HepG2 (cell line): ENCODE data around the gene GGPS1. TPM values are rescaled to one million over a fixed set of nuclear protein-coding genes. Genes with fewer than 3 reads are reported as not detected.

Experiments
- AGO1 ChIP-seq: fragments of 200-400 bp; formaldehyde crosslinking; IDR thresholded peaks from 2 replicates; pipeline ENCODE4 v1.6.1; 2017; ENCODE audit warnings: mild to moderate bottlenecking, low read depth, low read length, moderate library complexity; ENCODE audit not compliant: poor library complexity, severe bottlenecking
- ARHGAP35 ChIP-seq: sonication (generic); formaldehyde crosslinking; IDR thresholded peaks from 2 replicates; pipeline ENCODE4 v1.9.0; 2022; ENCODE audit warnings: mild to moderate bottlenecking, inconsistent platforms, moderate library complexity, missing genetic modification reagents, borderline replicate concordance
- CBX1 ChIP-seq: IDR thresholded peaks from one replicate; pipeline ENCODE4 v1.6.1; 2016; ENCODE audit warnings: antibody characterized with exemption, low read depth
- FOSL2 ChIP-seq: sonication (generic); formaldehyde crosslinking; IDR thresholded peaks from 2 replicates; pipeline ENCODE4 v1.4.0; 2020; ENCODE audit warnings: missing genetic modification reagents
- IRX3 ChIP-seq: sonication (generic); formaldehyde crosslinking; IDR thresholded peaks from 2 replicates; pipeline ENCODE4 v1.8.1; 2023; ENCODE audit warnings: mild to moderate bottlenecking, low read depth, missing genetic modification reagents, borderline replicate concordance
- KDM6A ChIP-seq: IDR thresholded peaks from 2 replicates; pipeline ENCODE4 v1.6.1; 2016; ENCODE audit warnings: low read depth
- KLF16 ChIP-seq, 2 experiments: sonication (generic) in 1 of 2; formaldehyde crosslinking in 1 of 2; IDR thresholded peaks; 2 replicates each; pipeline versions ENCODE4 v1.6.1 to v1.8.0; 2016 to 2023; ENCODE audit warnings: missing genetic modification reagents in 2 of 2, missing compliant biosample characterization in 1 of 2
- LCORL ChIP-seq, 2 experiments: fragments of 450-650 bp in 1 of 2; sonication (generic) in 1 of 2; formaldehyde crosslinking in 1 of 2; IDR thresholded peaks; 2 replicates each; pipeline versions ENCODE4 v1.5.0 to v1.6.1; 2017 to 2020; ENCODE audit warnings: antibody characterized with exemption in 1 of 2, missing genetic modification reagents in 1 of 2
- MEF2D ChIP-seq: sonication (generic); formaldehyde crosslinking; IDR thresholded peaks from 2 replicates; pipeline ENCODE4 v1.5.1; 2020; ENCODE audit warnings: mild to moderate bottlenecking, missing genetic modification reagents
- SAP130 ChIP-seq: IDR thresholded peaks from 2 replicates; pipeline ENCODE4 v1.6.1; 2016; ENCODE audit warnings: low read depth
- SOX6 ChIP-seq, 2 experiments: fragments of 450-650 bp in 1 of 2; sonication (generic) in 1 of 2; formaldehyde crosslinking in 1 of 2; IDR thresholded peaks; 2 replicates each; pipeline versions ENCODE4 v1.4.0 to v1.6.1; 2017 to 2020; ENCODE audit warnings: antibody characterized with exemption in 1 of 2, mild to moderate bottlenecking in 1 of 2, missing genetic modification reagents in 1 of 2
- TAF1 ChIP-seq: sonication (generic); formaldehyde crosslinking; IDR thresholded peaks from 2 replicates; pipeline ENCODE4 v1.4.0; 2020; ENCODE audit warnings: missing genetic modification reagents
- ZFP36 ChIP-seq: fragments of 150-350 bp; IDR thresholded peaks from 2 replicates; pipeline ENCODE4 v1.6.1; 2018; ENCODE audit warnings: borderline replicate concordance, low read length, low read depth; ENCODE audit not compliant: partially characterized antibody
- ZNF44 ChIP-seq: sonication (generic); formaldehyde crosslinking; IDR thresholded peaks from 2 replicates; pipeline ENCODE4 v1.5.1; 2020; ENCODE audit warnings: mild to moderate bottlenecking, missing genetic modification reagents
- ZNF605 ChIP-seq: sonication (generic); formaldehyde crosslinking; IDR thresholded peaks from 2 replicates; pipeline ENCODE4 v1.8.0; 2022; ENCODE audit warnings: mild to moderate bottlenecking, missing genetic modification reagents
- polyA plus RNA-seq, 8 experiments: library from polyadenylated mRNA; depleted of rRNA in 3 of 8; stranded (reverse) in 7 of 8; unstranded in 1 of 8; fragments of >200 nt; fragmentation: Illumina TruSeq in 4 of 8; extraction: Trizol in 4 of 8; gene quantifications; 2 replicates each; pipeline versions ENCODE4 v1.2.1 to v1.2.3, GENCODE V29; 2011 to 2016; ENCODE audit warnings: low read depth in 4 of 8, missing spikeins in 1 of 8, mixed read lengths in 1 of 8; ENCODE audit not compliant: insufficient read depth in 1 of 8
- total RNA-seq, 5 experiments: library from RNA; depleted of rRNA; stranded (reverse); fragments of >200 nt; fragmentation: Illumina TruSeq; extraction: Trizol; gene quantifications; 2 replicates each; pipeline ENCODE4 v1.2.3, GENCODE V29; 2016; ENCODE audit warnings: low read depth in 1 of 5
- TF ChIP-seq, protein P1 (sequence below): sonication (generic); formaldehyde crosslinking; IDR thresholded peaks from 2 replicates; pipeline ENCODE4 v1.5.0; 2020; ENCODE audit warnings: missing genetic modification reagents, mild to moderate bottlenecking, borderline replicate concordance
- TF ChIP-seq, protein P2 (sequence below): sonication (generic); formaldehyde crosslinking; IDR thresholded peaks from 2 replicates; pipeline ENCODE4 v1.4.0; 2020; ENCODE audit warnings: mild to moderate bottlenecking, missing genetic modification reagents
- TF ChIP-seq, protein P3 (sequence below): IDR thresholded peaks from 2 replicates; pipeline ENCODE4 v1.6.1; 2016; ENCODE audit warnings: missing compliant biosample characterization, missing genetic modification reagents, borderline replicate concordance
- TF ChIP-seq, protein P4 (sequence below): IDR thresholded peaks from 2 replicates; pipeline ENCODE4 v1.6.1; 2016; ENCODE audit warnings: missing compliant biosample characterization, missing genetic modification reagents, borderline replicate concordance

The GGPS1 gene
- total and polyA plus RNA-seq, 2 of the 13 experiments (the other 11 are each of a cell fraction or from before 2014, with no cell fraction given): 28.8 to 42.6 TPM

DNA sequence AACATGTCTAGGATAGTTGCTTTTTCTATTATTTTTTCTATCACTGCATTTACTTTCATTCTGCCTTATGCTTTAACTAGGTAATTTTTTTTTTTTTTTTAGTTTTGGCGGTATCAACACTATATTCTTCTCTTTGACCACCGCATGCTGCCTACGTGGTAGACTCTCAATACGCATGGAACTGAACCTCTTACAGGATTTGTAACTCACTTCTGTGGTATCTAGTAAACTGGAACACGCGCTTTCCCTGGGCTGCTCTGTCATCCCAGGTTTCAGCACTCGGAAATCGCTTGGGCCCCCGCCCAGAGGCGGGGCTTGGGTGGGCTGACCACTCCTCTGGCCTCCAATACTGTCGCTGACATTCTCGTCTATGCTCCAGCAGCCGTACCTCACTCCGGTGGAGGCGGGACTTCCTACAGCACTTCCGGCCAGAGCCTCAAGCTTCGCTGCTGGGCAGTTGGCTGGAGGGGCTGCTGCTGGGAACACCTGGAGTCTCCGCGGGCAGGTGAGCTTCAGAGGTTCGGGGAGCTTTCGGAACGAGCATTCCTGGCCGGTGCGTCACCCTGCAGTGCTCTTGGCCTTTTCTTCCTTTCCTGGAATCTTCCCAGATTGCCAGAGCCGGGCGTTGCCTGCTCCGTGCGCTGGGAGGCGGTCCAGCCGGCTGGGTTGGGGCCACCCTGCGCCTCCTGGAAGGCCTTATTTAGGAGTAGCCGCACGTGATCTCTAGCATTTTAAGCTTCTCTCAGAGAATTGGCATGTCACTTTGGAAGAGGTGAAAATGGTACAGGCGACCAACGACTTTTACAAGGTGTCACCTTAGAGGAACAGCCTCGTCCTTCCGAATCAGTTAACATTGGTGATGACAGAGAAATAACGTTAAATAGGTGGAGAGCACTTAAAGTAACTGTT, 38.9 kb downstream of the GGPS1 start, which contains the start of gene TBCE (continued):
- TF ChIP-seq, protein P1, sequence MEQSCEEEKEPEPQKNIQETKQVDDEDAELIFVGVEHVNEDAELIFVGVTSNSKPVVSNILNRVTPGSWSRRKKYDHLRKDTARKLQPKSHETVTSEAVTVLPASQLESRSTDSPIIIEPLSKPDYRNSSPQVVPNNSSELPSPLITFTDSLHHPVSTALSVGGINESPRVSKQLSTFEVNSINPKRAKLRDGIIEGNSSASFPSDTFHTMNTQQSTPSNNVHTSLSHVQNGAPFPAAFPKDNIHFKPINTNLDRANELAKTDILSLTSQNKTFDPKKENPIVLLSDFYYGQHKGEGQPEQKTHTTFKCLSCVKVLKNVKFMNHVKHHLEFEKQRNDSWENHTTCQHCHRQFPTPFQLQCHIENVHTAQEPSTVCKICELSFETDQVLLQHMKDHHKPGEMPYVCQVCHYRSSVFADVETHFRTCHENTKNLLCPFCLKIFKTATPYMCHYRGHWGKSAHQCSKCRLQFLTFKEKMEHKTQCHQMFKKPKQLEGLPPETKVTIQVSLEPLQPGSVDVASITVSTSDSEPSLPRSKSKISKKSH (CRISPR knock-in tag): 0 out of 2 replicates have a peak, but pooled peaks have one; percentile 12
- TF ChIP-seq, protein P2, sequence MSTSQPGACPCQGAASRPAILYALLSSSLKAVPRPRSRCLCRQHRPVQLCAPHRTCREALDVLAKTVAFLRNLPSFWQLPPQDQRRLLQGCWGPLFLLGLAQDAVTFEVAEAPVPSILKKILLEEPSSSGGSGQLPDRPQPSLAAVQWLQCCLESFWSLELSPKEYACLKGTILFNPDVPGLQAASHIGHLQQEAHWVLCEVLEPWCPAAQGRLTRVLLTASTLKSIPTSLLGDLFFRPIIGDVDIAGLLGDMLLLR (CRISPR knock-in tag): no peak
- TF ChIP-seq MEF2D (CRISPR knock-in tag) (peak; percentile 85), SOX6 (IDR thresholded peaks at IDR 0.05) (no peak), SOX6 (CRISPR knock-in tag; IDR thresholded peaks at IDR 0.05) (peak; percentile 56), FOSL2 (peak; percentile 77), IRX3 (CRISPR knock-in tag) (no peak), ZFP36 (no peak), KDM6A (CRISPR knock-in tag) (no peak), SAP130 (CRISPR knock-in tag) (peak; percentile 90), ZNF605 (CRISPR knock-in tag) (peak; percentile 84; the same call in 1 of the 2 replicates), KLF16 (CRISPR knock-in tag; IDR thresholded peaks at IDR 0.05) (peak in 1 of 2 experiments; percentile 77; a peak in 2 of 4 replicates), TAF1 (CRISPR knock-in tag) (peak; percentile 94), ARHGAP35 (no peak), LCORL (IDR thresholded peaks at IDR 0.05) (no peak), LCORL (CRISPR knock-in tag; IDR thresholded peaks at IDR 0.05) (no peak), AGO1 (no peak), CBX1 (no peak), ZNF44 (CRISPR knock-in tag) (no peak)
- TF ChIP-seq, protein P3, sequence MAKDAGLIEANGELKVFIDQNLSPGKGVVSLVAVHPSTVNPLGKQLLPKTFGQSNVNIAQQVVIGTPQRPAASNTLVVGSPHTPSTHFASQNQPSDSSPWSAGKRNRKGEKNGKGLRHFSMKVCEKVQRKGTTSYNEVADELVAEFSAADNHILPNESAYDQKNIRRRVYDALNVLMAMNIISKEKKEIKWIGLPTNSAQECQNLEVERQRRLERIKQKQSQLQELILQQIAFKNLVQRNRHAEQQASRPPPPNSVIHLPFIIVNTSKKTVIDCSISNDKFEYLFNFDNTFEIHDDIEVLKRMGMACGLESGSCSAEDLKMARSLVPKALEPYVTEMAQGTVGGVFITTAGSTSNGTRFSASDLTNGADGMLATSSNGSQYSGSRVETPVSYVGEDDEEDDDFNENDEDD (CRISPR knock-in tag): no peak
- TF ChIP-seq, protein P4, sequence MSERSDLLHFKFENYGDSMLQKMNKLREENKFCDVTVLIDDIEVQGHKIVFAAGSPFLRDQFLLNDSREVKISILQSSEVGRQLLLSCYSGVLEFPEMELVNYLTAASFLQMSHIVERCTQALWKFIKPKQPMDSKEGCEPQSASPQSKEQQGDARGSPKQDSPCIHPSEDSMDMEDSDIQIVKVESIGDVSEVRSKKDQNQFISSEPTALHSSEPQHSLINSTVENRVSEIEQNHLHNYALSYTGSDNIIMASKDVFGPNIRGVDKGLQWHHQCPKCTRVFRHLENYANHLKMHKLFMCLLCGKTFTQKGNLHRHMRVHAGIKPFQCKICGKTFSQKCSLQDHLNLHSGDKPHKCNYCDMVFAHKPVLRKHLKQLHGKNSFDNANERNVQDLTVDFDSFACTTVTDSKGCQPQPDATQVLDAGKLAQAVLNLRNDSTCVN (CRISPR knock-in tag): 0 out of 2 replicates have a peak, but pooled peaks have one; percentile 50
